NB4 (cell line): ENCODE measurements around the gene HHATL.

Experiments used
- DNase-seq: peaks from one replicate; pipeline ENCODE4 v3.0.0; 2010; ENCODE audit warnings: low read depth
- H3K4me3 ChIP-seq: one replicate; pipeline ENCODE4 v1.5.1; 2011; ENCODE audit warnings: mild to moderate bottlenecking, low read depth, low read length, moderate library complexity
- CTCF ChIP-seq: IDR thresholded peaks from one replicate; pipeline ENCODE4 v1.5.1; 2012; ENCODE audit warnings: low read depth, low read length
- MAX ChIP-seq: IDR thresholded peaks from 2 replicates; pipeline ENCODE4 v1.6.1; 2011; ENCODE audit warnings: low read depth, low read length
- MYC ChIP-seq: IDR thresholded peaks from 2 replicates; pipeline ENCODE4 v1.6.1; 2011; ENCODE audit warnings: low read depth, low read length
- POLR2A ChIP-seq: IDR thresholded peaks from 2 replicates; pipeline ENCODE4 v1.6.1; 2011; ENCODE audit warnings: mild to moderate bottlenecking; ENCODE audit not compliant: insufficient read length; ENCODE audit errors: extremely low read depth

HHATL gene

GRCh38 chr3:42736081-42736480 lies 33.5 kb upstream of the HHATL start:
- DNase-seq, result no peak
- no peak overlapping the region for H3K4me3 ChIP-seq
- no peak for TF ChIP-seq MAX
- TF ChIP-seq CTCF, result no peak
- TF ChIP-seq POLR2A, result no peak
- TF ChIP-seq MYC, result no peak

GRCh38 chr3:42735615-42736014 lies 33.0 kb upstream of the HHATL start:
- TF ChIP-seq MYC, result no peak
- TF ChIP-seq POLR2A, result no peak
- TF ChIP-seq CTCF, result no peak
- TF ChIP-seq MAX, result no peak
- no peak for DNase-seq
- H3K4me3 ChIP-seq, result no peak overlapping the region

GRCh38 chr3:42735019-42735418 lies 32.4 kb upstream of the HHATL start:
- H3K4me3 ChIP-seq, result no peak overlapping the region
- no peak for TF ChIP-seq MAX
- no peak for TF ChIP-seq POLR2A
- TF ChIP-seq CTCF, result no peak
- TF ChIP-seq MYC, result no peak
- no peak for DNase-seq

- TF ChIP-seq CTCF (no peak), MYC (no peak), POLR2A (no peak)
- no peak overlapping the region for H3K4me3 ChIP-seq
- no peak for DNase-seq
Measured at GRCh38 chr3:42734263-42734860, 31.8 kb upstream of the HHATL start.

- no peak for DNase-seq
- H3K4me3 ChIP-seq, result no peak overlapping the region
- no peak for TF ChIP-seq MYC
- no peak for TF ChIP-seq POLR2A
- no peak for TF ChIP-seq CTCF
- no peak for TF ChIP-seq MAX
Measured at GRCh38 chr3:42733501-42734262, 31.1 kb upstream of the HHATL start.
